HG02885 (cell line): Measurements from ENCODE around the gene TTLL3.
"Not testable (repeated sequence)": the region's sequence is repeated elsewhere in the genome, so short reads cannot be mapped to it uniquely, and the experiment has no call there.

Experiments used
- ATAC-seq: cut with Tn5 transposase; IDR thresholded peaks from one replicate; pipeline ENCODE4 v1.9.1; 2021; ENCODE audit warnings: mild to moderate bottlenecking; ENCODE audit not compliant: unreplicated experiment, poor library complexity

The TTLL3 gene

DNA sequence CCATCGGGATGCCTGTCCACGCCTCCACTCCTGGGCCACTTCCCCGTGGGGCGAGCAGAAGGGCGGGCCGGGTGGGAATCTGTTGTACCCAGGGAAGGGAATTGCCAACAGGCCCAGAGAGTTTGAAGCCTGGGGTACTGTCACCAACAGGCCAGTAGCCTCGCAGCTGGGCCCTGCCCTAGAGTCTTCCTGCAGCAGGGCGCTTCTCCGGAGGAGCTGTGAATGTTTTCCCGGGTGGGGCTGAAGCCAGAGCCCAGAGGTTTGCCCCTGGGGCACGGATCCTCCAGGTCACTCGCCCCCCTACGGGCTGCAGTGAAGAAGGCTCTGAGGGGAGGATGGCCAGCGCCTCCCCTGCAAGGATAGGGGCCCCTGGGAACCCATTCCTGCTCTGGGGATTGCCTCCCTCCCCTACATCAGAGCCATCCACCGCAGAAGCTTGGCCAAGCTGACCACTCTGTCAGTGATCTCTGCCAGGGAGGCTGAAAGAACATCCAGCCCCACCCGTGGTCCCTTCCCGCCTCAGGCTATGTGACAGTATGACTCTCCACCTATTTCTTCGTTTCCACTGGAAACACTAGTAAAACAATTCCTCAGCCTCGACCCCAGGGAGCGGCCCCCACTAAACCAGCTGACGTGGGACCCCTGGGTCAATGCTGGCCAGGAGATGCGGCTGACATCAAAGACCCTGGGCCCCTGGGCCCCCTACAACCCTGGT lies 53.2 kb downstream of the TTLL3 start:
- no peak for ATAC-seq

DNA sequence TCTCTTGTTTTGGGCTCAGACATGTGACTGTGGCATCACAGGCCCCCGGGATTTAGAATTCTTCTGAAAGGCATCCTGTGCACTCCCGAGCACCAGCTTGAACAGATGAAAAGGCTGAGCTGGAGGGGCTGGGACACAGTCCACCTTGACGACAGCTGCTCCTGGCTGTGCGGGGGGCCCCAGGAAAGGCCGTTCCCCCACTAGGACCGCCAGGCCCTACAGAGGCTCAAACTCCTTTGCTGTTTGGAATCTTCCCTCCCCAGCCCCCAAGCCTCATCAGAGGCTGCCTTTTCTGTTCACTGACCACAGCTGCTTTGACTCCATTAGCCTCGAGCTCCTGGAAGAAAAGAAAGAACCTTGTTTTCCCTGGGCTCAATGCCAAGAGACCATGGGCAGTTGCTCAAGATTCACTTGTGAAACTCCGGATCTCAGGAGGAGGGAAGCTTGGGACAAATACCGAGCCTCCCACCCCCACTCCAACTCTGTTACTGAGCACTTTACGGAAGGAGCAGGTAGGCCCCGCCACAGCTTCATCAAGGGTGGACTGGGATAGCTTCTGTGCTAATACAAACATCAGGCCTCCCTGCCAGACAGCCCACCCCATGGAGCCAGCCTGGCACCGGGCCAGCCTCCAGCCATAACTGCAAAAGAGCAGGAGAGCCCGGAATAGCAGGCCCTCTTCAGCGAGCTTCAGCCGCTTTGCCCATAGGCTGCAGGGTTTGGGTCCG lies 54.3 kb downstream of the TTLL3 start:
- ATAC-seq: no peak

DNA sequence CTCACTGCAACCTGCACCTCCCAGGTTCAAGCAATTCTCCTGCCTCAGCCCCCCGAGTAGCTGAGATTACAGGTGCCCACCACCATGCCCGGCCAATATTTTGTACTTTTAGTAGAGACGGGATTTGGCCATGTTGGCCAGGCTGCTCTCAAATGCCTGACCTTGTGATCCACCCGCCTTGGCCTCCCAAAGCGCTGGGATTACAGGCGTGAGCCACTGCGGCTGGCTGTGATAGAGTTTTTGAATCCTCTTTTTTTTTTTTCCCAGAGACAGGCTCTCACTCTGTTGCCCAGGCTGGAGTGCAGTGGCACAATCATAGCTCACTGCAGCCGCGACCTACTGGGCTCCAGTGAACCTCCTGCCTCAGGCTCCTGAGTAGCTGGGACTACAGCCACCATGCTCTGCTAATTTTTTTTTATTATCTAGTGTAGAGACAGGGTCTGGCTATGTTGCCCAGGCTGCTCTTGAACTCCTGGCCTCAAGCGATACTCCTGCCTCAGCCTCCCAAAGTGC lies 55.1 kb downstream of the TTLL3 start:
- not testable (repeated sequence) for ATAC-seq

DNA sequence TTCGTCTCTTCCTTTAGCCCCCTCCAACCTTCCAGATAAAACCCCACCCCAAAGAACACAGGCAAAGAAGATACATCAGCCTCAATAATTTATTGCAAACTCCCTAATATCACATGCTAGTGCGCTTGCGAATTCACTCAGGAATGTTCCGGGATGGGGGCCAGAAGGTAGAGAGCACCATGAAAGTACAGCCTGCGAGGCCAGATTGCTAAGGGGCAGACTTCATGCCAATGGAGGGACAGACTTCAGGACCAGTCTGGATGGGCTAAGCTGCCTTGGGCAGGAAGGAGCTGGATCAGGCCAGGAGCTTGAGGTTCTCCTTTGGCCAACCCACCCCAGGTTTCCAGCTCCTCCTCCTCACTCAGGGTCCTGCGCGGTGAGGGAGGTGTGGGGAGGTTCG lies 56.6 kb downstream of the TTLL3 start:
- ATAC-seq: no peak

DNA sequence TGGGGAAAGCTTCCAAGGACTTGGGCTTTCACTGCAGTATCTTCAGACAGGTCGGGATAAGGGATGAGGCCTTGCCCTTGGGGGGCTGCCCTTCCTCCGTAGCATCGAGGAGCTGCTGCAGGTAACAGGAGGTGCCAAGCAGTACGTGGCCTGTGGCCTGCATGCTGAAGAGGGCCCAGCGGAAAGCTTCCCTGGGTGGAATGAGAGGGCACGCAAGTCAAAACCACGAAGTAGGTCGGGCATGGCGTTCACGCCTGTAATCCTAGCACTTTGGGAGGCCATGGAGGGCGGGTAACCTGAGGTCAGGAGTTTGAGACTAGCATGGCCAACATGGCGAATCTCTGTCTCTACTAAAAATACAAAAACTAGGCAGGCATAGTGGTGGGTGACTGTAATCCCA lies 57.0 kb downstream of the TTLL3 start:
- no peak for ATAC-seq

DNA sequence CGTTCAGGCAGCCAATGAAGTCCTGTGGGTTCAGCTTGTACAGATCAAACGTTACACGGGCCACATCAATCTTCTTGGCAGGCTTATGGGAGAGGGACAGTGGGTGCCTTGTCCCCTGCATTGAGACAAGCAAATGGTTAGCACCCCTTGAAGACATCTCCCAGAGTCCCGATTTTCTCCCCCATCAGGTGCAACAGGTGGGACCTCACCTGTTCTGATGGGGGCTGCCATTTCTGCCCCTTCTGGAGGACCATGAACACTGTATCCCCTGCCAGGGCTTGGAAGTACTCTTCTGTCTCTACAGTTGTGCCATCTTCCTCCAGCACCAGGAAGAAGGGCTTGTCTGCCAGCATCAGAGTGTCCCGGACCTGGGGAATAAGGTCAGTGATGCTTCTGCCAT lies 59.9 kb downstream of the TTLL3 start:
- ATAC-seq: no peak

DNA sequence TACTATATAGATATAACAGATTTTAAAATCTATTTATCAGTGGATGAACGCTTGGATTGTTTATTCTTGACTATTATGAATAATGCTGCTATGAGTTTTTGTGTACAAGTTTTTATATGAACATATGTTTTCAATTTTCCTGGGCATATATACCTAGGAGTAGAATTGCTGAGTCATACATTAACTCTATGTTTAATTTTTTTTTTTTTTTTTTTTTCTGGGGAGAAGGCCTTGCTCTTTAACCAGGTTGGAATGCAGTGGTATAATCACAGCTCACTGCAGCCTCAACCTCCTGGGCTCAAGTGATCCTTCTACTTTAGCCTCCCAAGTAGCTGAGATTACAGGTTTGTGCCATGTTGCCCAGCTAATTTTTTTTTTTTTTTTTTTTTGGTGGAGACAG lies 60.9 kb downstream of the TTLL3 start:
- no peak for ATAC-seq

DNA sequence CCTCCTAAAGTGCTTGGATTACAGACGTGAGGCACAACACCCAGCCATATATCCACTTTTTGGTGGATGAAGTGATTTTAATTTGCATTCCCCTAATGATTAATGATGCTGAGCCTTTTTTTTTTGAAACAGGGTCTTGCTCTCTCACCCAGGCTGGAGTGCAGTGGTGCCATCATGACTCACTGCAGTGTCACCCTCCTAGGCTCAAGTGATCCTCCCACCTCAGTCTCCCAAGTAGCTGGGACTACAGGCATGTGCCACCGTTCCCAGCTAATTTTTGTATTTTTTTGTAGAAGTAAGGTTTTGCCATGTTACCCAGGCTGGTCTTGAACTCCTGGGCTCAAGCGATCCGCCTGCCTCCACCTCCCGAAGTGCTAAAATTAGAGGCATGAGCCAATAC lies 62.0 kb downstream of the TTLL3 start:
- ATAC-seq: not testable (repeated sequence)

DNA sequence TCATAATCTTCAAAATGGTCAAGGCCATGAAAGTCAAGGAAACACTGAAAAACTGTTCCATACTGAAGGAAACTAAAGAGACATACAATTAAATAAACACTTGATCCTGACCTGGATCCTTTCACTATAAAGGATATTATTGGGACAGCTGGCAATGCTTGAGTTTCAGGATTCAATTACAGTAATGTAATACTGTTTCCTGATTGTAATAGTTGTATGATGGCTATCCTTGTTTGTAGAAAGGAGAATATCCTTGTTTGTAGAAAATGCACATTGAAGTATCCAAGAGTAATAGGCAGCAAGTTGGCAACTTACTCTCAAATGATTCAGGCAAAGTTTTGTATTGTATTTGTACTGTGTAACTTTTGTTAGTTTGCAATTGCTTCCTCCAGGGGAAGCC lies 65.4 kb downstream of the TTLL3 start:
- ATAC-seq: no peak

DNA sequence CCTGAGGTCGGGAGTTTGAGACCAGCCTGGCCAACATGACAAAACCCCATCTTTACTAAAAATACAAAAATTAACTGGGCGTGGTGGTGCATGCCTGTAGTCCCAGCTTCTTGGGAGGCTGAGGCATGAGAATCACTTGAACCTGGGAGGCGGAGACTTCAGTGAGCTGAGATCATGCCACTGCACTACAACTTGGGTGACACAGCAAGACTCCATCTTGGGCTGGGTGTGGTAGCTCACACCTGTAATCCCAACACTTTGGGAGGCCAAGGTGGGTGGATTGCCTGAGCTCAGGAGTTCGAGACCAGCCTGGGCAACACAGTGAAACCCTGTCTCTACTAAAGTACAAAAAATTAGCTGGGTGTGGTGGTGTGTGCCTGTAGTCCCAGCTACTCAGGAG lies 66.2 kb downstream of the TTLL3 start:
- ATAC-seq: not testable (repeated sequence)

DNA sequence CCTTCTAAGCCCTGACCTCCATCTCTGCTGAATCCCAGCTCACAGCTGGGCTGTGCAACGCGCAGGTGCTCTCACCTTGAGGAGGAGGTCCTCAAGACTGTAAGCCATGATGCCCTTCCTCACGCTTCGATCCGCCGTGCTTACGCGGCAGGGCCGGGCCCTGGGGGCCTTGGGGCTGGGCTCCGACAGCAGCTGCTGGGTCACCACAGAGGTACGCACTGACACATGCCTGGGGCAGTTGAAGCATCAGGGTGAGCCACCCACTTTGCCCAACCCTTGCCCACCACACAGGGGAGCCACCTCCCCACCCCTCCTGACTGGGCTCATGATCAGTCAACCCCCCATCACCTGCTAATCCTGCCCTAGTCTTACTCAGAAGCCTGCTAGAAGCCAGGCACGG lies 66.9 kb downstream of the TTLL3 start:
- no peak for ATAC-seq

DNA sequence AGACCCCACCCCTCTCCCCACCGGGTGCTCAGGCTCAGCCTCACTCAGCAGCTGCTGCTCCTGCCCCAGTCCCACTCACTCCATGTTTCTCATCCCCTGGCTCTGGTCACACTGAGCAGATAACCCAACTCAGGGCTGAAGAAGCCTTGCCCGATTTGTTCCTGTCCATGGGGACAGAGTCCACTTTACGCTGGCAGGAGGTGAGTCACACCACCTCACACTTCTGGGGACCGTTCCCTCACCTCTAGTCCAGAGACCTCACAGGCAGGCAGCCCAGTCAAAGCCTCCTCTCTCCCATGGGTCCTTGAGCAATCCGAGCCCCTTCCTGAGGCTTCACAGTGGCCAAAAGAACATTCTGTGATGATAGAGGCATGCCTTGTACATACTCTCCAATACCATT lies 68.6 kb downstream of the TTLL3 start:
- ATAC-seq: no peak

DNA sequence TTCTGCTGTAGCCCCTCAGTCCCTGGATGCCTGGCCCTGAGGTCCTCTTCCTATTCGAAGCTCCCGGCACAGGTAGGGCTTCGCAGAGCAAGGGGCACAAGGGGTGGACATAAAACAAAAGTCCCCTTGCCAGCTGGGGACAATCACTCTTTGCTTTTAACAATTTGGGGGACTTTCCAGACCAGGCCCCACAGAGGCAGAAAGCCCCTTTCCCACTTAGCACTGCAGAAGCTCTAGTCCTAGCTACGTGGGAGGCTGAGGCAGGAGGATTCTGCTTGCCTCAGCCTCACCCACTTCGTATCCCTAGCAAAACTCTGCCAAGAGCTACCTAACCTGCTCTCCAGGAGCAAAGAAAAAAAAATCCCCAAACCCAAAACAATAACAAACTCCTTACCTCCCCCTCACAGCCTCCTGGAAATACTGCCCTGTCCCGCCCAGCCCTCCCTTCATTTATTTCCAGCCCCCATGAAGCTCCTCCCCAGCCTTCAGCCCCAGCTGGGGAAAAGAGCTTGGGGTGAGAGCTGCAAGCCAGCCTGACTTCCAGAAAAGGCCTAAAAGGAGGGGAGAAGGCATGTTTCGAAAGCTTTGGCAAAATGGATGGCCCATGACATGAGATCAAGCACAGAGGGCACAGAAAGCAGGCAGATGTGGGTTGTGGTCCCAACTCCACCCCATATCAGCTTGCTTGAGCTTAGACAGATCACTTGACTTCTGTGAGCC lies 69.9 kb downstream of the TTLL3 start, which contains the start of gene CIDEC:
CIDEC (minus strand) TSS at position 424 of the 720 bp plus-strand sequence. CDS start 1,767 bp downstream, outside the sequence.
- no peak for ATAC-seq

DNA sequence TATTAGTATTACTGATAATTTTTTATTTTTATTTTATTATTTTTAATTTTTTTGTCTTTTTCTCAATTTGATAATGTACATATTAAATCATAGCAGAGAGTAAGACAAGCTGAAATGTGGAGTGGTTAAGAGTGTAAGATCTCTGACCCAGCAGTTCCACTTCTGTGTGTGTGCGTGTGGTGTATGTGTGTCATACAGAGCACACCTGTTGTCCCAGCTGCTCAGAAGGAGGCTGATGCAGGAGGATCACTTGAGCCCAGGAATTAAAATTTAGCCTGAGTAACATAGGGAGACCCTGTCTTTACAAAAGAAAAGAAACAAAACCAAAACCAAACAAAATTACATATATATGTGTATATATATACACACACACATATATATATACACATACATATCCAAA lies 71.4 kb downstream of the TTLL3 start:
- no peak for ATAC-seq

DNA sequence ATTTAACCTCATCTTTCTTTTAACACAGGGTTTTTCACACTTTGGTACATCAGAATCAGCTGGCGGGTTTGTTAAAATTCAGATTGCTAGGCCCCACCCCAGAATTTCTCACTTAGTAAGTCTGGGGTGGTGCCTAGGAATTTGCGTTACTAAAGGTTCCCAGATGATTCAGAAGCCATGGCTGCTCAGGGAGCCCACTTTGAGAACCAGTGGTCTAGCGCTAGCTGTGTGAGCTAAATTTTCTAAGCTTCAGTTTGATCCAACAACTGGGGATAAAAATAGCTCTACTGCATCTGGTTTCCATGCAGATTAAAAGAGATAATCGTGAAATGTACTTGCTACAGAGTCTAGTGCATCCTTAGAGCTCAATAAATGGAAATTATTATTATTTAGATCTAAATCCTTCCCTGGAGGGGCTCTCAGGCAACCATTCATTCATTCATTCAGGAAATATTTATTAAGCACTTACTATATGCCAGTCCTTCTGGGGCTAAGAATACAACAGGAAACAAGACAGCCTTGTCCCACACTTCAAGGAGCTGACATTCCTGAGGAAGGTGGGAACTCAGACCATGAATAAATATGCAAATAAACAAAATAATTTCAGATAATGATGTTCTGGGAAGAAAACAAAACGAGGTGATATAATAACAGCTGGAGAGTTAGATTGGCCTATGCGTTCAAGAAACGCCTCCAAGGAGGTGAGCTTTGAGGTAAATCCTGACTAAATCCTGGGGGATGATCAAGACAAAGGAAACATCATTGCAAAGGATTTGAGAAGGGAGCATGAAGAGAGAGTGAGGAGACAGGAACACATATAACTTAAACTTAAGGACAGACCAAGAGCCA lies 73.9 kb downstream of the TTLL3 start:
- no peak for ATAC-seq

DNA sequence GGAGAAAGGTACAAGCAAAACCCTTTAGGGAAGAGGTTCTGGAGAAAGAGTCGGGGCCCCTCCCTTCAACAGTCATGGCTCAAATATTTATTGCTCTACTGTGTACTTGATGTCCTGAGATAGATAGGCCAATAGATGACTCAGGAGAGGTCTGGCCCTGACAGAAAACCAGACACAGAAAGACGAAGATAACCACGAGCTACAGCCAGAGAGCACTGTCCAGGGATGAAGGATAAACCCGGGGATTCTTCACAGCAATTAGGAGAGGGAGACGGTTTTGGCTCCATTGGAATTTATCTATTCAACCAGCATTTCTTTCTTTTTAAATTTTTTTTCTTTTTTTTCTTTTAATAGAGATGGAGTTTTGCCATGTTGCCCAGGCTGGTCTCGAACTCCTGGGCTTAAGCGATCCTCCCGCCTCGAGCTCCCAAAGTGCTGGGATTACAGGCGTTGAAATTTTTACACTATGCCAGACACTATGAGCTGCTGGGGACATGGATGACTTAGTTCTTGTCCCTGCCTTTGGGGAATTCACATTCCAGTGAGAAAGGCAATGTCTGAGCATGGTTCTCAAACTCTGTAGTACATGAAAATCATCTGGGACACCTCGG lies 74.6 kb downstream of the TTLL3 start:
- no peak for ATAC-seq
